Measurements from ENCODE around the gene FXYD6. TPM values are rescaled to one million over a fixed set of nuclear protein-coding genes. Genes with fewer than 3 reads are reported as not detected.

Gene FXYD6
- total and polyA plus RNA-seq, 2 donors (not counting 1 experiment from before 2014, with no cell fraction given): not detected

GRCh38 chr11:117900720-117901440 is 24.4 kb upstream of the FXYD6 start:
- intact Hi-C loops (cut with micrococcal nuclease): no loop called here
- peak overlapping the region; percentile 33 for H3K4me2 ChIP-seq (replicated peaks; ENCODE audit: low read depth, low read length, poor library complexity, severe bottlenecking)
- Mint-ChIP-seq H3K27me3 (no peaks in the 10 kb centered on the region), H3K27ac (peak overlapping the region; percentile 81), H3K9me3 (ENCODE audit: insufficient read depth) (no peaks in the 10 kb centered on the region), H3K4me3 (no peak overlapping the region), H3K4me1 (peaks cover 25% of the 10 kb centered on the region)
- no peak for TF ChIP-seq EZH2 (IDR thresholded peaks at IDR 0.05; ENCODE audit: borderline replicate concordance, insufficient read depth, low read depth, low read length, poor library complexity, severe bottlenecking)
- H3K79me2 ChIP-seq (ENCODE audit: control insufficient read depth, insufficient read depth, low read length): no peaks in the 10 kb centered on the region
- H3K36me3 ChIP-seq (replicated peaks in 1 of 2; ENCODE audit: control extremely low read depth in 1 of 2, control insufficient read depth in 1 of 2, extremely low read depth in 1 of 2, insufficient read depth in 2 of 2, low read length in 1 of 2): no peaks in the 10 kb centered on the region
- ChIA-PET CTCF (interaction anchor here (0.6 to 2.7 kb wide), 6 partner anchors 18 to 152 kb away, joined by 3 to 9 read pairs (median 4); partner anchors contain the start of gene FXYD6), POLR2A (no interaction called here)
- no peak overlapping the region for H3K4me3 ChIP-seq (ENCODE audit: control extremely low read depth in 1 of 5, extremely low read depth in 1 of 5, insufficient read depth in 1 of 5, low read depth in 2 of 5, low read length in 4 of 5)
- no peaks in the 10 kb centered on the region for H3K9me3 ChIP-seq (ENCODE audit: control extremely low read depth in 1 of 3, control insufficient read depth in 2 of 3, insufficient read depth in 1 of 3, low read length in 2 of 3)
- no peak overlapping the region for H3K9ac ChIP-seq (ENCODE audit: low read length)
- H2AFZ ChIP-seq (ENCODE audit: insufficient read depth, low read depth, low read length, poor library complexity, severe bottlenecking): no peak overlapping the region
- H3K4me1 ChIP-seq (ENCODE audit: control insufficient read depth in 2 of 2, insufficient read depth in 2 of 2, low read length in 2 of 2): peaks cover 20 to 35% of the 10 kb centered on the region in 2 donors
- H3K27ac ChIP-seq (ENCODE audit: low read length in 2 of 2): peak overlapping the region; percentile 56 to 62
- no peak for DNase-seq
- H4K20me1 ChIP-seq (ENCODE audit: control insufficient read depth, insufficient read depth, low read length, poor library complexity, severe bottlenecking): no peaks in the 10 kb centered on the region
- WGBS (ENCODE audit: insufficient coverage): 97% methylated on average over 11 of the region's 11 CpGs
- H3K27me3 ChIP-seq (replicated peaks in 1 of 4; ENCODE audit: control extremely low read depth in 1 of 4, control insufficient read depth in 3 of 4, insufficient read depth in 4 of 4, low read length in 3 of 4): no peaks in the 10 kb centered on the region
- no peak for ATAC-seq (ENCODE audit: low read depth)

- Histone ChIP-seq H3K36me3 (replicated peaks in 1 of 2; ENCODE audit: control extremely low read depth in 1 of 2, control insufficient read depth in 1 of 2, extremely low read depth in 1 of 2, insufficient read depth in 2 of 2, low read length in 1 of 2) (no peaks in the 10 kb centered on the region), H2AFZ (ENCODE audit: insufficient read depth, low read depth, low read length, poor library complexity, severe bottlenecking) (no peak overlapping the region), H3K4me1 (ENCODE audit: control insufficient read depth in 2 of 2, insufficient read depth in 2 of 2, low read length in 2 of 2) (peaks cover 20 to 35% of the 10 kb centered on the region in 2 donors), H4K20me1 (ENCODE audit: control insufficient read depth, insufficient read depth, low read length, poor library complexity, severe bottlenecking) (no peaks in the 10 kb centered on the region), H3K4me3 (ENCODE audit: control extremely low read depth in 1 of 5, extremely low read depth in 1 of 5, insufficient read depth in 1 of 5, low read depth in 2 of 5, low read length in 4 of 5) (no peak overlapping the region), H3K27ac (ENCODE audit: low read length in 2 of 2) (peak overlapping the region; percentile 56 to 62), H3K27me3 (replicated peaks in 1 of 4; ENCODE audit: control extremely low read depth in 1 of 4, control insufficient read depth in 3 of 4, insufficient read depth in 4 of 4, low read length in 3 of 4) (no peaks in the 10 kb centered on the region), H3K4me2 (replicated peaks; ENCODE audit: low read depth, low read length, poor library complexity, severe bottlenecking) (peak overlapping the region; percentile 33), H3K9me3 (ENCODE audit: control extremely low read depth in 1 of 3, control insufficient read depth in 2 of 3, insufficient read depth in 1 of 3, low read length in 2 of 3) (no peaks in the 10 kb centered on the region), H3K79me2 (ENCODE audit: control insufficient read depth, insufficient read depth, low read length) (no peaks in the 10 kb centered on the region), H3K9ac (ENCODE audit: low read length) (no peak overlapping the region)
- Mint-ChIP-seq H3K27ac (peak overlapping the region; percentile 81), H3K27me3 (no peaks in the 10 kb centered on the region), H3K4me1 (peaks cover 25% of the 10 kb centered on the region), H3K4me3 (peak overlapping the region; percentile 30), H3K9me3 (ENCODE audit: insufficient read depth) (no peaks in the 10 kb centered on the region)
- intact Hi-C loops (cut with micrococcal nuclease): no loop called here
- ATAC-seq (ENCODE audit: low read depth): peak; percentile 82
- ChIA-PET POLR2A (no interaction called here), CTCF (interaction anchor here (0.7 to 2.7 kb wide), 5 partner anchors 18 to 153 kb away, joined by 3 to 9 read pairs (median 4); partner anchors contain the start of gene FXYD6)
- TF ChIP-seq CTCF (IDR thresholded peaks at IDR 0.05) (no peak), EZH2 (IDR thresholded peaks at IDR 0.05; ENCODE audit: borderline replicate concordance, insufficient read depth, low read depth, low read length, poor library complexity, severe bottlenecking) (no peak)
- DNase-seq: peak; percentile 80
- no CpG with 5 or more reads among the region's 4 CpGs for WGBS (ENCODE audit: insufficient coverage)
Observed at GRCh38 chr11:117900121-117900648, 23.7 kb upstream of the FXYD6 start.

Measured in B cell (primary cell).